CD14-positive monocyte (primary cell): Measurements from ENCODE around the gene OSMR. TPM values are rescaled to one million over a fixed set of nuclear protein-coding genes. Genes with fewer than 3 reads are reported as not detected.

Experiments used
- DNase-seq, 3 donors: peaks; one replicate each; pipeline ENCODE4 v3.0.0-alpha.2; 2011 to 2022
- H2AFZ ChIP-seq: 2 replicates; pipeline ENCODE4 v1.6.0; 2012; ENCODE audit warnings: mild to moderate bottlenecking, low read depth, low read length, inconsistent platforms; ENCODE audit not compliant: insufficient read depth, poor library complexity, severe bottlenecking
- H3K27ac ChIP-seq, 2 donors: 1 replicate in 1 of 2; 2 replicates in 1 of 2; pipeline ENCODE4 v1.5.1; 2012 to 2013; ENCODE audit warnings: low read length in 2 of 2, control low read depth in 1 of 2, inconsistent platforms in 1 of 2, low read depth in 1 of 2, mild to moderate bottlenecking in 1 of 2
- H3K27me3 ChIP-seq, 2 donors: one replicate each; pipeline versions ENCODE4 v1.6.0 to v1.6.1; 2011 to 2013; ENCODE audit warnings: low read length in 2 of 2; ENCODE audit not compliant: control insufficient read depth in 2 of 2, insufficient read depth in 2 of 2
- H3K36me3 ChIP-seq, 2 donors: replicated peaks in 1 of 2; 1 replicate in 1 of 2; 2 replicates in 1 of 2; pipeline versions ENCODE4 v1.5.1 to v1.6.1; 2012 to 2013; ENCODE audit warnings: low read length in 2 of 2, control low read depth in 1 of 2, inconsistent platforms in 1 of 2, mild to moderate bottlenecking in 1 of 2; ENCODE audit not compliant: insufficient read depth in 2 of 2, control insufficient read depth in 1 of 2
- H3K4me1 ChIP-seq, 2 donors: 1 replicate in 1 of 2; 2 replicates in 1 of 2; pipeline versions ENCODE4 v1.5.1 to v1.6.1; 2012 to 2013; ENCODE audit warnings: low read length in 2 of 2, control low read depth in 1 of 2, inconsistent platforms in 1 of 2, mild to moderate bottlenecking in 1 of 2, moderate library complexity in 1 of 2; ENCODE audit not compliant: insufficient read depth in 2 of 2, control insufficient read depth in 1 of 2
- H3K4me2 ChIP-seq: replicated peaks from 2 replicates; pipeline ENCODE3; 2012; ENCODE audit warnings: low read length, moderate library complexity, mild to moderate bottlenecking; ENCODE audit not compliant: poor library complexity, severe bottlenecking; ENCODE audit errors: extremely low read depth
- H3K4me3 ChIP-seq, 3 experiments: fragments of 200-600 bp in 1 of 3; sonication (generic) in 1 of 3; replicated peaks in 1 of 3; 1 replicate in 2 of 3; 2 replicates in 1 of 3; pipeline ENCODE4 v1.5.1; 2011 to 2013; ENCODE audit warnings: low read length in 3 of 3, mild to moderate bottlenecking in 3 of 3, control low read depth in 2 of 3, low read depth in 2 of 3, inconsistent platforms in 1 of 3, moderate library complexity in 1 of 3
- H3K79me2 ChIP-seq: 2 replicates; pipeline ENCODE4 v1.6.0; 2012; ENCODE audit warnings: mild to moderate bottlenecking, control low read depth, inconsistent platforms, low read length, moderate library complexity; ENCODE audit not compliant: insufficient read depth
- H3K9ac ChIP-seq: 2 replicates; pipeline ENCODE4 v1.6.0; 2017; ENCODE audit warnings: low read length, mild to moderate bottlenecking; ENCODE audit not compliant: insufficient read depth, poor library complexity, severe bottlenecking
- H3K9me3 ChIP-seq, 2 donors: replicated peaks in 1 of 2; 1 replicate in 1 of 2; 2 replicates in 1 of 2; pipeline versions ENCODE4 v1.5.1 to v1.6.1; 2012 to 2013; ENCODE audit warnings: low read length in 2 of 2, control low read depth in 1 of 2; ENCODE audit not compliant: control insufficient read depth in 1 of 2, insufficient read depth in 1 of 2
- H4K20me1 ChIP-seq: 2 replicates; pipeline ENCODE4 v1.6.0; 2012; ENCODE audit warnings: mild to moderate bottlenecking, low read length, control low read depth, moderate library complexity; ENCODE audit not compliant: insufficient read depth
- H3K27ac Mint-ChIP-seq, 7 donors: one replicate each; pipeline ENCODE4 v1.8.0; 2020; ENCODE audit warnings: mild to moderate bottlenecking in 7 of 7, mixed read lengths in 7 of 7, moderate library complexity in 6 of 7, inconsistent platforms in 2 of 7
- H3K27me3 Mint-ChIP-seq, 3 donors: one replicate each; pipeline ENCODE4 v1.8.0; 2021 to 2022; ENCODE audit warnings: low read depth in 3 of 3, mild to moderate bottlenecking in 3 of 3, mixed read lengths in 3 of 3, moderate library complexity in 3 of 3, inconsistent platforms in 1 of 3
- H3K36me3 Mint-ChIP-seq, 2 donors: one replicate each; pipeline ENCODE4 v1.8.0; 2020; ENCODE audit warnings: mixed read lengths in 2 of 2, inconsistent platforms in 1 of 2, mild to moderate bottlenecking in 1 of 2
- H3K4me1 Mint-ChIP-seq: one replicate; pipeline ENCODE4 v1.8.0; 2020; ENCODE audit warnings: mild to moderate bottlenecking, mixed read lengths
- H3K4me3 Mint-ChIP-seq, 2 donors: one replicate each; pipeline ENCODE4 v1.8.0; 2020; ENCODE audit warnings: mild to moderate bottlenecking in 2 of 2, mixed read lengths in 2 of 2, moderate library complexity in 1 of 2
- H3K9me3 Mint-ChIP-seq, 7 donors: one replicate each; pipeline ENCODE4 v1.8.0; 2020 to 2022; ENCODE audit warnings: mixed read lengths in 7 of 7, mild to moderate bottlenecking in 6 of 7, moderate library complexity in 6 of 7, inconsistent platforms in 2 of 7
- CTCF ChIP-seq: fragments of 200-600 bp; IDR thresholded peaks from one replicate; pipeline ENCODE4 v1.8.0; 2022; ENCODE audit warnings: antibody characterized with exemption, mild to moderate bottlenecking
- WGBS: methylation state at CpG from one replicate; pipeline ENCODE4 v1.1.5; 2013; ENCODE audit warnings: missing lambda C conversion rate; ENCODE audit not compliant: insufficient coverage; 5-methylcytosine and 5-hydroxymethylcytosine counted together
- intact Hi-C, 2 donors: fragments of 100-400 bp; cut with micrococcal nuclease; formaldehyde crosslinking; loops; one replicate each; pipeline versions ENCODE4 v1.15.0 to v1.15.1; 2023
- polyA plus RNA-seq, 3 donors: library from polyadenylated mRNA; depleted of rRNA in 1 of 3; unstranded in 2 of 3; stranded (reverse) in 1 of 3; fragments of 300-500 nt in 2 of 3; fragments of >200 nt in 1 of 3; fragmentation: Illumina TruSeq in 2 of 3; gene quantifications; 1 replicate in 2 of 3; 2 replicates in 1 of 3; pipeline ENCODE4 v1.2.3, GENCODE V29; 2012 to 2021

The OSMR gene
- polyA plus RNA-seq, 3 donors = not detected

GRCh38 chr5:38931731-38932130 lies 85.9 kb downstream of the OSMR start:
- no peak for DNase-seq
- Mint-ChIP-seq H3K4me1 (no peaks in the 10 kb centered on the region), H3K27me3 (peaks cover 4 to 26% (median 5%) of the 10 kb centered on the region in 3 donors), H3K4me3 (no peak overlapping the region), H3K9me3 (peaks cover 0 to 12% (median 4%) of the 10 kb centered on the region in 7 donors), H3K36me3 (peaks cover 0 to under 1% of the 10 kb centered on the region in 2 donors), H3K27ac (no peak overlapping the region)
- Histone ChIP-seq H3K27ac (no peak overlapping the region), H3K4me1 (no peaks in the 10 kb centered on the region), H3K27me3 (peaks cover 0 to 6% of the 10 kb centered on the region in 2 donors), H3K36me3 (no peaks in the 10 kb centered on the region), H3K9ac (no peak overlapping the region), H4K20me1 (no peaks in the 10 kb centered on the region), H3K9me3 (no peaks in the 10 kb centered on the region), H2AFZ (no peak overlapping the region), H3K4me2 (no peak overlapping the region), H3K79me2 (no peaks in the 10 kb centered on the region), H3K4me3 (no peak overlapping the region)
- intact Hi-C loops = no loop called here
- TF ChIP-seq CTCF = no peak
- WGBS = no CpG with 5 or more reads among the region's 4 CpGs

- Histone ChIP-seq H3K4me1 (no peaks in the 10 kb centered on the region), H3K4me2 (no peak overlapping the region), H3K9ac (no peak overlapping the region), H3K27ac (no peak overlapping the region), H3K9me3 (no peaks in the 10 kb centered on the region), H2AFZ (no peak overlapping the region), H3K79me2 (no peaks in the 10 kb centered on the region), H3K27me3 (peaks cover 0 to 6% of the 10 kb centered on the region in 2 donors), H3K4me3 (no peak overlapping the region), H3K36me3 (peaks cover 0 to 10% of the 10 kb centered on the region in 2 donors), H4K20me1 (no peaks in the 10 kb centered on the region)
- H3K9me3 Mint-ChIP-seq = peaks cover 0 to 5% (median 2%) of the 10 kb centered on the region in 7 donors
- TF ChIP-seq CTCF = no peak
- peaks cover 3 to 20% (median 5%) of the 10 kb centered on the region in 3 donors for H3K27me3 Mint-ChIP-seq
- WGBS = 100% methylated on average over 4 of the region's 4 CpGs
- peaks cover 7 to 11% of the 10 kb centered on the region in 2 donors for H3K36me3 Mint-ChIP-seq
- no peak for DNase-seq
- H3K4me3 Mint-ChIP-seq = no peak overlapping the region
- intact Hi-C loops = no loop called here
- H3K4me1 Mint-ChIP-seq = no peaks in the 10 kb centered on the region
- no peak overlapping the region for H3K27ac Mint-ChIP-seq
These were observed 87.1 kb downstream of the OSMR start for GRCh38 chr5:38932854-38933408.
